Transverse colon (tissue), 4 donors: ENCODE measurements around the gene AS3MT. TPM values are rescaled to one million over a fixed set of nuclear protein-coding genes. Genes with fewer than 3 reads are reported as not detected.

Experiments used
- DNase-seq: peaks from one replicate; pipeline ENCODE4 v3.0.0-alpha.2; 2019
- H3K27ac ChIP-seq, 4 donors: fragments of 200-600 bp; sonication (generic); 2 replicates each; pipeline ENCODE4 v1.5.1; 2016 to 2018; ENCODE audit warnings: inconsistent platforms in 4 of 4
- H3K27me3 ChIP-seq: fragments of 200-600 bp; sonication (generic); 2 replicates; pipeline ENCODE4 v1.5.1; 2017; ENCODE audit warnings: inconsistent platforms
- H3K36me3 ChIP-seq, 4 donors: fragments of 200-600 bp; sonication (generic); 2 replicates each; pipeline ENCODE4 v1.5.1; 2017 to 2019; ENCODE audit warnings: inconsistent platforms in 4 of 4
- H3K4me1 ChIP-seq, 4 donors: fragments of 200-600 bp; sonication (generic); 2 replicates each; pipeline ENCODE4 v1.5.1; 2017 to 2020; ENCODE audit warnings: inconsistent platforms in 4 of 4
- H3K4me3 ChIP-seq, 4 donors: fragments of 200-600 bp; sonication (generic); 1 replicate in 1 of 4; 2 replicates in 3 of 4; pipeline versions ENCODE4 v1.5.1 to v1.6.1; 2017 to 2019; ENCODE audit warnings: inconsistent platforms in 4 of 4
- H3K9me3 ChIP-seq, 2 donors: fragments of 200-600 bp; sonication (generic); 2 replicates each; pipeline ENCODE4 v1.5.1; 2017 to 2019; ENCODE audit warnings: inconsistent platforms in 2 of 2
- EP300 ChIP-seq: sonication (generic); formaldehyde crosslinking; IDR thresholded peaks from one replicate; pipeline ENCODE4 v1.6.1; 2017; ENCODE audit warnings: antibody characterized with exemption, low read depth
- POLR2A ChIP-seq: fragments of 450-650 bp; IDR thresholded peaks from one replicate; pipeline ENCODE4 v1.6.1; 2016; ENCODE audit warnings: antibody characterized with exemption, mild to moderate bottlenecking, moderate library complexity
- POLR2AphosphoS5 ChIP-seq, 3 donors: sonication (generic); formaldehyde crosslinking; IDR thresholded peaks; one replicate each; pipeline ENCODE4 v1.6.1; 2016; ENCODE audit warnings: antibody characterized with exemption in 3 of 3
- WGBS, 2 donors: methylation state at CpG; one replicate each; pipeline ENCODE4 v1.1.5; 2018; ENCODE audit warnings: low coverage in 1 of 2; 5-methylcytosine and 5-hydroxymethylcytosine counted together
- in situ Hi-C, 4 donors: fragments of 200-750 bp; cut with MboI; loops; one replicate each; pipeline versions ENCODE4 v1.15.0 to v1.15.1; 2017; ENCODE audit warnings: low sequenced_read_pairs in 3 of 4, low pct_ligation_motif_present in 1 of 4, low pct_unique_long_range_greater_than_20kb in 1 of 4
- intact Hi-C: fragments of 100-400 bp; cut with DNase I; formaldehyde crosslinking; loops from one replicate; pipeline ENCODE4 v1.15.1; 2023; ENCODE audit warnings: low total_unique reads
- total RNA-seq, 4 donors: library from RNA; depleted of rRNA; stranded (reverse); fragments of >200 nt; gene quantifications; one replicate each; pipeline ENCODE4 v1.1.0, GENCODE V29; 2016
- TF ChIP-seq, protein P1 (sequence below), 5 experiments: fragments of 200-600 bp in 3 of 5; fragments of 450-650 bp in 2 of 5; sonication (generic) in 3 of 5; IDR thresholded peaks; 1 replicate in 2 of 5; 2 replicates in 3 of 5; pipeline ENCODE4 v1.5.1; 2016 to 2017; ENCODE audit warnings: antibody characterized with exemption in 5 of 5, inconsistent platforms in 3 of 5, mild to moderate bottlenecking in 2 of 5, moderate library complexity in 1 of 5

The AS3MT gene
- total RNA-seq, 4 donors from 2014 or later: 0.96 to 3.4 (median 2.9) TPM; not detected in 1

DNA sequence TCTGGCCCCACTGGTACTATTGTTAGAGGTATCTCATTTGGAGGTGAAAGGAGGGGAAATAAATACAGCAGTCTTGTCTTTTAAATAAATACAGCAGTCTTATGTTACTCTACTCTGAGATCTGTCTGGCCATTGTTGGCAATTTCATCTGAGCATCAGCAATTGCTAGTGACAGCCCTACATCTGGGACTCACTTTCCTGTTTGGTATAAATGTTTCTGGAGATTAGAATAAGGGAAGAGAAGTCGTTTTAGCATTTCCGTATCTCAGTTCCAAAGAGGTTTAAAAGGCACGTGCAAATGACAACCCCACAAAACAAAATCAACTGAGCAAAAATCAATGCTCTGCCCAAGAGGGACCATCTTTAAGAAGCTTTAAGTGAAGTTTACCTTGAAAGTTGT is 30.7 kb downstream of the AS3MT start:
- Histone ChIP-seq H3K9me3 (no peaks in the 10 kb centered on the region), H3K4me3 (no peak overlapping the region), H3K36me3 (no peaks in the 10 kb centered on the region), H3K27me3 (no peaks in the 10 kb centered on the region), H3K4me1 (no peaks in the 10 kb centered on the region), H3K27ac (no peak overlapping the region)
- in situ Hi-C loops: loop anchor here (5.0 to 25.0 kb wide), 5 partner anchors 63 to 337 kb away; partner anchors contain the start of genes CYP17A1 (in 3 of the 4) and RPEL1 (in 1 of the 4)
- intact Hi-C loops: loop anchor here (2.0 kb wide), 1 partner anchor 171 kb away; no protein-coding TSS in a partner anchor
- WGBS, 2 donors: 73 to 81% methylated on average over 3 of the region's 3 CpGs
- no peak for TF ChIP-seq POLR2AphosphoS5 (IDR thresholded peaks at IDR 0.05)
- no peak for TF ChIP-seq POLR2A
- TF ChIP-seq EP300: no peak
- TF ChIP-seq, protein P1, sequence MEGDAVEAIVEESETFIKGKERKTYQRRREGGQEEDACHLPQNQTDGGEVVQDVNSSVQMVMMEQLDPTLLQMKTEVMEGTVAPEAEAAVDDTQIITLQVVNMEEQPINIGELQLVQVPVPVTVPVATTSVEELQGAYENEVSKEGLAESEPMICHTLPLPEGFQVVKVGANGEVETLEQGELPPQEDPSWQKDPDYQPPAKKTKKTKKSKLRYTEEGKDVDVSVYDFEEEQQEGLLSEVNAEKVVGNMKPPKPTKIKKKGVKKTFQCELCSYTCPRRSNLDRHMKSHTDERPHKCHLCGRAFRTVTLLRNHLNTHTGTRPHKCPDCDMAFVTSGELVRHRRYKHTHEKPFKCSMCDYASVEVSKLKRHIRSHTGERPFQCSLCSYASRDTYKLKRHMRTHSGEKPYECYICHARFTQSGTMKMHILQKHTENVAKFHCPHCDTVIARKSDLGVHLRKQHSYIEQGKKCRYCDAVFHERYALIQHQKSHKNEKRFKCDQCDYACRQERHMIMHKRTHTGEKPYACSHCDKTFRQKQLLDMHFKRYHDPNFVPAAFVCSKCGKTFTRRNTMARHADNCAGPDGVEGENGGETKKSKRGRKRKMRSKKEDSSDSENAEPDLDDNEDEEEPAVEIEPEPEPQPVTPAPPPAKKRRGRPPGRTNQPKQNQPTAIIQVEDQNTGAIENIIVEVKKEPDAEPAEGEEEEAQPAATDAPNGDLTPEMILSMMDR (IDR thresholded peaks at IDR 0.05): no peak
- DNase-seq: no peak

DNA sequence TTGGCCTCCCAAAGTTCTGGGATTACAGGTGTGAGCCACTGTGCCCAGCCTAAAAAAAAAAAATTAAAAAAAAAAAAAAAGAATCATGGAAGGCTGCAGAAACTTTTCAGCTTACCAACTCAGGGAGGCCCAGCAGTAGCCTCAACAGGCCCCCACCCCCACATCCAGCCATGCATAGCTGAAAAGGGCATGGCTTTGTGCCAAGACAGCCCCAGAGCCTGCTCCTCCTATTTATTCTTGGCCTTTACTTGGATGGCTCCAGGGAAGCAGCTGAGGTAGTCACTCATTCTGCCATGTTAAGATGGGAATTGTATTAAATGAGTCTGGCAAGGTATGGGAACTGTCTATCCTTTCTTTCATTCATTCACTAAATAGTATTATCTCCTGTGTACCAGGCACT is 35.1 kb downstream of the AS3MT start:
- DNase-seq: no peak
- Histone ChIP-seq H3K27me3 (no peaks in the 10 kb centered on the region), H3K36me3 (no peaks in the 10 kb centered on the region), H3K4me1 (no peaks in the 10 kb centered on the region), H3K9me3 (no peaks in the 10 kb centered on the region), H3K27ac (no peak overlapping the region), H3K4me3 (no peak overlapping the region)
- in situ Hi-C loops (loop anchor here (5.0 to 25.0 kb wide), 5 partner anchors 67 to 333 kb away; partner anchors contain the start of genes CYP17A1 (in 3 of the 4) and RPEL1 (in 1 of the 4)), intact Hi-C loops (no loop called here)
- TF ChIP-seq POLR2AphosphoS5 (IDR thresholded peaks at IDR 0.05) (no peak), EP300 (no peak), POLR2A (no peak)
- TF ChIP-seq, protein P1 (IDR thresholded peaks at IDR 0.05): no peak

DNA sequence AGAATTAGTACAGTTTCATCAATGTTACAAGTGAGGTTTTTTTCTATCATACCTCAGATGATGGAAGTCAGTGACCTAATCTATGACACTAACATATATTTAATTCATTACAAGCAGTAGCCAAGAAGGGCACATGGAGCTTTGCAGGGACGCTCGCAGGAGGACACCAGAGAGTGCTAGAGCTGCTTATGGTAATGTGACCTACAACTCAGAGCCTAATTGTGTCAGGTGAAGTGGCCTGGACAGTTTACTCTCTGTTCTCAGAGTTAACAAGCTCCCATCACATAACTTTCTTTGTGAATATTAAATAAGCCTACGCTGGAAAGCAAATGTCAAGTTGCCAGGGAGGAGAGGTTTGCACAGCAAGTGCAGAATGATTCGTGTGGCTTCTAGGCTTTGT is 37.2 kb downstream of the AS3MT start:
- Histone ChIP-seq H3K4me1 (no peaks in the 10 kb centered on the region), H3K9me3 (no peaks in the 10 kb centered on the region), H3K4me3 (no peak overlapping the region), H3K27me3 (no peaks in the 10 kb centered on the region), H3K36me3 (no peaks in the 10 kb centered on the region), H3K27ac (no peak overlapping the region)
- in situ Hi-C loops (loop anchor here (10.0 to 25.0 kb wide), 4 partner anchors 72 to 331 kb away; partner anchors contain the start of genes CYP17A1 (in 2 of the 4) and RPEL1 (in 1 of the 4)), intact Hi-C loops (no loop called here)
- DNase-seq: no peak
- 71 to 89% methylated on average over 3 to 4 of the region's 4 CpGs for WGBS, 2 donors
- no peak for TF ChIP-seq EP300
- TF ChIP-seq, protein P1 (IDR thresholded peaks at IDR 0.05): no peak
- TF ChIP-seq POLR2AphosphoS5 (IDR thresholded peaks at IDR 0.05): no peak
- no peak for TF ChIP-seq POLR2A

DNA sequence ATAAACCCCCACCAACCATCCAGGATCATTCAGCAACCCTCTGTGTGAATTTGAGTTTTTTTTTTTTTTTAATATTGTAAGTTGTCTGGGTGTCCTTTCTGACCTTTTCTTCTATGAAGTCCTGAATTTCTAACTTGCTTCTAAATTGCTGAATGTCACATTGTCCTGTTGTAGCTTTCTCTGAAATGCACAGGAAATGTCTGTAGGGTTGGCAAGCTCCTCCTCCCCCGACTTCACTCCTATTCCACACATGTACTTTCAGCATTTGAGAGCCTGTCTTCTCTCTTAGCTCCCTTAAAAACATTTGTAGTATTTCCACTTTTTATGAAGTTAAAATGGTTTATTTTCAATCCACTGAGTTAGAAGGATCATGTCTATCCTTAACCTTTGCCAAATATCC is 45.5 kb downstream of the AS3MT start:
- Histone ChIP-seq H3K4me1 (peaks cover 0 to 15% (median 12%) of the 10 kb centered on the region in 4 donors), H3K27me3 (no peaks in the 10 kb centered on the region), H3K9me3 (no peaks in the 10 kb centered on the region), H3K4me3 (no peak overlapping the region), H3K27ac (no peak overlapping the region), H3K36me3 (no peaks in the 10 kb centered on the region)
- 50 to 58% methylated on average over 1 of the region's 1 CpG for WGBS, 2 donors
- DNase-seq: no peak
- TF ChIP-seq EP300 (no peak), POLR2A (no peak), POLR2AphosphoS5 (IDR thresholded peaks at IDR 0.05) (no peak)
- TF ChIP-seq, protein P1 (IDR thresholded peaks at IDR 0.05): no peak
- in situ Hi-C loops (loop anchor here (5.0 to 25.0 kb wide), 5 partner anchors 150 to 330 kb away; partner anchors contain the start of gene RPEL1 (in 3 of the 4)), intact Hi-C loops (loop anchor here (5.0 kb wide), 1 partner anchor 328 kb away; no protein-coding TSS in a partner anchor)
